HG03103 (cell line): ENCODE results near the gene R3HCC1L.
"Not testable (repeated sequence)": the region's sequence is repeated elsewhere in the genome, so short reads cannot be mapped to it uniquely, and the experiment has no call there.

Experiments used
- ATAC-seq: cut with Tn5 transposase; IDR thresholded peaks from one replicate; pipeline ENCODE4 v1.9.1; 2021; ENCODE audit warnings: low read depth; ENCODE audit not compliant: unreplicated experiment

The R3HCC1L gene

DNA sequence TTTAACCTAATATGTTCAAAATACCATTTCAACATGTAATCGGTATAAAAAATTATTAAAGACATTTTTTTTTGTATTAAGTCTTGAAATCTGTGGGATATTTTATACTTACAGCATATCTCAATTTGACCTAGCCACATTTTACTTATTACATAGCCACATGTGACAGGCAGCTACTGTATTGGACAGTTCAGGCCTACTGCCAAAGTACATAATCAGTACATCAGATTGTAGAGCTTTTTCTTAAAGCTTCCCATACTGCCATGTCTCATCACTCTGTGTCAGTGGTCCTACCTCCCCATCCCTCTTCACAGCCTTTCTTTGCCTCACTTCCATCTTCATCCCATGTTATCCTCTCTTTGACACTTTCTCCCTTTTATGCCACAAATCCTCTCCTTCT, 90.5 kb downstream of the R3HCC1L start:
- ATAC-seq = no peak

DNA sequence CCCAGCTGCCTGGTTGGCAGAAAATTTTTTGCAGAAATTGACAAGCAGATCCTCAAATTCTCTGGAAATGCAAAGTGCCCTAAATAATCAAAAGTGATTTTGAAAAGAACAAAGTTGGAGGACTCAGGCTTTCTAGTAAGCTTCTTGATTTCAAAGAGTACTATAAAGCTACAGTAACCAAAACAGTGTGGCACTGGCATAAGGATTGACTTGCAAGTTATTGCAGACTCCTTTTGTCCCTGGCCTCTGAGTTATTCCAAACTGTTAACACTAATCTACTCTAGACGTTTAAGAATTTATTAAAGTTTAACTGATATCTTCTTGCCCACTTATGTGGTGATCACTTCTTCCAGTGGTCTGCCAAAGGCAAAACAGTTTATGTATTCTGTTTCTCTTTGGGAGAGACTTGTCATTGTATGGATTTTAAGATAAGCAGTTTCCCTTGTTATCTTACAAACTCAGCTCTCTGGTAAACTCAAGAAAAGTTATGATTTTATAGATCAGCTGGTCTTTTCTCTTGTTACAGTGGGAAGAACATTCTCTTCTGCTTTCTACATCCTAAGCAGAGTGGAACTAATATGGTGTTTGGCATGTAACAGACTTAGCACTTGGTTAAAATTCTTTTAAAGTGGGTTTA, 92.2 kb downstream of the R3HCC1L start:
- no peak for ATAC-seq

DNA sequence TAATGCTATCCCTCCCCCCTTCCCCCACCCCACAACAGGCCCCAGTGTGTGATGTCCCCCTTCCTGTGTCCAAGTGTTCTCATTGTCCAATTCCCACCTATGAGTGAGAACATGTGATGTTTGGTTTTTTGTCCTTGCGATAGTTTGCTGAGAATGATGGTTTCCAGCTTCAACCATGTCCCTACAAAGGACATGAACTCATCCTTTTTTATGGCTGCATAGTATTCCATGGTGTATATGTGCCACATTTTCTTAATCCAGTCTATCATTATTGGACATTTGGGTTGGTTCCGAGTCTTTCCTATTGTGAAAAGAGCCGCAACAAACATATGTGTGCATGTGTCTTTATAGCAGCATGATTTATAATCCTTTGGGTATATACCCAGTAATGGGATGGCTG, 93.3 kb downstream of the R3HCC1L start:
- ATAC-seq = not testable (repeated sequence)

DNA sequence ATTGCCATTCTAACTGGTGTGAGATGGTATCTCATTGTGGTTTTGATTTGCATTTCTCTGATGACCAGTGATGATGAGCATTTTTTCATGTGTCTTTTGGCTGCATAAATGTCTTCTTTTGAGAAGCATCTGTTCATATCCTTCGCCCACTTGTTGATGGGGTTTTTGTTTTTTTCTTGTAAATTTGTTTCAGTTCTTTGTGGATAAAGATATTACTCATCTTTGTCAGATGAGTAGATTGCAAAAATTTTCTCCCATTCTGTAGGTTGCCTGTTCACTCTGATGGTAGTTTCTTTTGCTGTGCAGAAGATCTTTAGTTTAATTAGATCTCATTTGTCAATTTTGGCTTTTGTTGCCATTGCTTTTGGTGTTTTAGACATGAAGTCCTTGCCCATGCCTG, 93.8 kb downstream of the R3HCC1L start:
- not testable (repeated sequence) for ATAC-seq

DNA sequence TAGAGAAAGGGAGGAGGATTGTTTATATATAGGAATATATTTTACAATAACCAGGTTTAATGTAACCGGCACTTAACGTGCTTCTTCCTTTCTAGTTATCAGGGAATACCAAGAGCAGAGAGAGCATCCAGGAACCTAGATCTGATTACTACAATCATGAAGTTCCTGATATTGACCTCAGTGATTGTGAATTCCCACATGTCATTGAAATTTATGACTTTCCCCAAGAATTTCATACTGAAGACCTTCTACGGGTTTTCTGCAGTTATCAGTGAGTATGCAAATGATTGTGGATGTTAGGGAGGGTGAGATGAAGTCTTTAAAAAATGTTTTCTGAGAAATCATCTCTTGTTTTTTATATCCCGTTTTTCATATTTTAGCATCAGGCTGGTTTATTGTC, 97.0 kb downstream of the R3HCC1L start:
- ATAC-seq = no peak

GRCh38 chr10:98235846-98236245, 101.4 kb downstream of the R3HCC1L start:
- ATAC-seq = no peak

DNA sequence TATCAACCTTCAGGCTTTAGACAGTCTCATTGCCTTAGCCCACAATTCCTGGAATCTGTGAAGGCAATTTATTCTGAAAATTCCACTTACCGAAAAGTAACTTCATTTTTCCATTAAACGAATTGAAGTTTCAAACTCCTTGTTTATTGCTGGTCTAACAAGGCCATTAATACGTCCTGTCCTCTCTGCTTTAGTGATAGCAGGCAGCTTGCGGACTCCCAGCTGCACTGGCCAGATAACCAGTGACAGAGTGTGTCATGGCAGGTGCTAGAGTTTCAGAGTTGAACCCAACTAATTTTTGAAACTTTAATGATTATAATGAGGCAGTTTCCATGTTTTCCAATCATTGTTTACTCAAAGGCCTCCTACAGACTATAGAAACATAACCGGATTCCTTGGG, 102.4 kb downstream of the R3HCC1L start:
- ATAC-seq = no peak

DNA sequence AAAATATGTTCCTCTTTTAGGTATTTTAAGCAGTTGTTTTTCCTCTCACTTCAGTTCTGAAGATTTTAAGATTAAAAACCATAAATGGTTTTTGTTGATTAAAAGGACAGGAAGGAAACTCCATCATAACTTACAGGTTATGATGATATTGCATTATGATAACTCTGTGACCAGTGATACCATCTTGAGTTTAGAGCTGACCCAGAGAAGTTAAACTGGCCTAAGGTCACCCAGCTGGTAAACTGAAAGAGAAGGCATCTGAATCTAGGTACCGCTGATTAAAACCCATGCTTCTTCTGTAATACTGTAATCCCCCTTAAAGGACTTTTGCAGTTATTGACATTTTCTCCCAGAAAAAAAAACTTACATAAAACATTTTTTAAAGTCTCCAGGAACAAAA, 103.9 kb downstream of the R3HCC1L start:
- ATAC-seq = no peak

- no peak for ATAC-seq
Measured at GRCh38 chr10:98240524-98240923, 106.1 kb downstream of the R3HCC1L start.

GRCh38 chr10:98242823-98243222, 108.4 kb downstream of the R3HCC1L start:
- ATAC-seq = no peak

DNA sequence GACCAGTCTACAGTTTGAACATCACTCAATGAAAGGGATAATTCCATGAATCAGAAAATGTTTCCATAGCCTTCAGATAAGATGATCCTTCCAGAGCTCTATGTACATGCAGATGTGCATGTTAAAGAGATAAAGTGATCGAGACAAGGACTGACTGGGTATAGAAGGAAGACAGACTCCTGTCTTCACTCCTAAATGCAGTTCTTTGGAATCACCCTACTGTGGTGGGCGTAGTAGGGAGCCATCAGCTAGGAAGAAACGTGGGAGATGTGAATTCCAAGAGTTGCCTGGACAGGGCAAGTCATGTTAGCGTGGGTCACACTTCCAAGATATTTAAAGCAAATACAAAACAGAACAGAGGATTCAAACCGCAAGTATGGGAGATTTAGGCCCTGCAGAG, 109.7 kb downstream of the R3HCC1L start:
- ATAC-seq = no peak

DNA sequence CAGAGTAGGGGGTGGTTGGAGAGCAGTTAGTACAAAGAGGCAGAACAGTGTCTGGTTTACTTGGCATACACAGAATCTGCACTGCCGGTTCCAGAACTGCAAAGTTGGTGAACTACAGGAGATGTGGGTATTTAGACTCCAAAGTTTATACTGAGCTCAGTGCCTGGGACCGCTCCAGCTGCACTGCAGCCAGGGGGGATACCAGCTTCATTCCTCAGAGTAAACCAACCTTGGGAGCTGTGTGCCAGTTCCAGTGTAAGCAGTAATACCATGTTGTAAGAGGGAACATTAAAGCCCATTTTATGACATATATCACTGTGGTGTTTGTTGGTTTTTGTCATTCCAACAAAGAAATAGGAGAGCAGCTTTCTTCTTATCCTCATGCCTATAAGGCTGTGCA, 110.1 kb downstream of the R3HCC1L start:
- ATAC-seq = no peak

- no peak for ATAC-seq
Measured at GRCh38 chr10:98246911-98247805, 112.7 kb downstream of the R3HCC1L start.

- ATAC-seq = no peak
Measured at GRCh38 chr10:98248018-98248417, 113.6 kb downstream of the R3HCC1L start.

GRCh38 chr10:98249134-98249533, 114.7 kb downstream of the R3HCC1L start:
- no peak for ATAC-seq

- ATAC-seq = no peak
Measured at GRCh38 chr10:98251399-98251798, 116.9 kb downstream of the R3HCC1L start.

DNA sequence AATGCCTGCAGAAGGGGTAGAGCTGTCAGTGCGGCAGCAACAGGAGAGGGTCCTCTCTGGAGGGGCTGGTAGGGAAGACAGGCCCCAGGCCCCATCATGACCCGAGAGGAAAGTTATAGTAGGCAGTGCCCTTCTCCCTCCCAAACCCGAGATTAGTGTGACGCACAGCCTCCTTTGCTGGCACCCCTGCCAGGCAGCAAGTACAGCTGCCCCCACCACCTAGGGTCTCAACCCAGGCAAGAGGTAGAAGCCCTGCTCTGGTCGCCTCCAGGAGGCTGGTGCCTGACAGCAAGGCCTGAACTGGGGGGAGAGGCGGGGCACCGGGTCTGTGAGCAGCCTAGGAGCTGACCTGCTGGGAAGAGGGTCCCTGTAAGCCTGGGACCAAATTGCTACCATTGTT, 118.0 kb downstream of the R3HCC1L start:
- ATAC-seq = no peak

DNA sequence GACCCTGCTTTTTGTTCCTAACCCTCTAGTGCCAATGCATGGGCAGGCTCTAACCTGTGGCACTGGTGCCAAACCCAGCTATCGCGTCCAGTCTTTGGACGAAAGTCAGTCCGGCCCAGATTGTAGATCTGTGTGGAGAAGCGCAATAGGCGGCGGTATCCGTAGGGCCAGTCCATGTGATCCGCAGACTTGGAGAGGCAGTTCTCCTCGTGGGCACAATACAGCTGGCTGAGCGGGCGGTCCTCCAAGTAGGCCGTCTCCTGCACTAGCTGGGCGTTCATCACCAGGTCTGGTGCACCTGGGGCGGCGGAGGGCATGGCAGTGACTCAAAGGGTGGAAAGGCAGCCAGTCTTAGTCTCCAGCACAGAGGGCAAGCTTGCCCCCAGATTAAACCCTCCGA, 119.0 kb downstream of the R3HCC1L start:
- ATAC-seq = no peak

DNA sequence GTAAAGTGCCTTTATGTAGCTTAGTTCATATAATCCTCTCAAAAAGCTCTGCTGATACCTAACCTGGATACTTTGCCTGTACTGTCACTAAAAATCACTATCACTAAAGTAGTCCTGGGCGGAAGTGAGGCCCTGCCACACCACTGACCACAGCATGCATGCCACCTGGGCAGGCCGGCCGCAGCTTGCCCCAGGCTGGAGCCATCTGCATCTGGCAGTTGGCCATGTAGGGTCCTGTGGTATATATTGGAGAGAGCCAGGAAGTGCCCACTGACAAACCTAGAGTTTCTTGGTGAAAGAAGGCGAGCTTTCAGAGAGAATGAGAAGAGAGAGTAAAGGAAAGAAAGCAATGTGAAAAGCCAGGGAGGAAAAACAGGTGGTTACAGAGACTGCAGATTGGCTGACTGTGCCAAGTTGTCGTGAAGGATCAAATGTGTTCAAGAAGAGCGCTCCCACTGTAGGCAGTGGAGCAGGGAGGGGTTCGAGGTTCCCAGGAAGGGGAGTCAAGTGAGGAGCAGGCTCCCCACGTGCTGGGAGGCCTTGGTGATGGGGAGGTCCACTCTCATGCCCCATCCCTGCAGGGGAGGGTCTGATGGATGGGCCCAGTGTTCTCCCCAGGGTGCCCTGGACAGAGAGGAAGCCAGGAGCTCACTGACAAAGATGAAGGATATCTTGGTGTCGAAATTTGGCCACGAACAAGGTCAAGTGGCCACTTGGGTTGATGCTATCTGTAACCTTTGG, 119.9 kb downstream of the R3HCC1L start:
- no peak for ATAC-seq

GRCh38 chr10:98255146-98255877, 120.9 kb downstream of the R3HCC1L start:
- no peak for ATAC-seq

DNA sequence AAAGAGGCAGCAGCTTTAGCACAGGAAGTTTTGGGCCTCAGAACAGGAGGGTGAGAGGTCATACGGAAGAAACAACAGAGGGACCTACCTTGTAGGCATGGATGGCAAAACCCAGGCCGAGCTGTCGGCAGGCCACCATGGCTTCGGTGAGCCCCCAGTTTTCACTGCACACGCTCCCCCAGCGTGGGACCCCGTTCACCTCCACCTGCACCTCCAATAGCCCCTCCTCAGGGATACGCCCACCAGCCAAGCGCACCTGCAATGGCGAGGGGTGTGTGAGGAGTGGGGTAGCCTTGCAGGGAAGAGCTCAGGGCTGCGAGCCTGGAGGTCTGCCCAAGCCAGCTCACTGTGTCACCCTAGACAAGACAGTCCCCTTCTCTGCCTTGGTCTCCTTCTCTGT, 122.2 kb downstream of the R3HCC1L start:
- ATAC-seq = no peak
